Gastroesophageal sphincter (tissue), 3 donors: ENCODE data around the gene ZNF605.

Source experiments
- CTCF ChIP-seq, 4 experiments: fragments of 200-600 bp in 2 of 4; fragments of 450-650 bp in 2 of 4; sonication (generic) in 1 of 4; IDR thresholded peaks; one replicate each; pipeline ENCODE4 v1.5.1; 2017 to 2019; ENCODE audit warnings: antibody characterized with exemption in 4 of 4, mild to moderate bottlenecking in 2 of 4, moderate library complexity in 2 of 4
- EP300 ChIP-seq: sonication (generic); formaldehyde crosslinking; IDR thresholded peaks from one replicate; pipeline ENCODE4 v1.6.1; 2017; ENCODE audit warnings: antibody characterized with exemption, mild to moderate bottlenecking
- POLR2A ChIP-seq, 2 donors: fragments of 450-650 bp; IDR thresholded peaks; one replicate each; pipeline ENCODE4 v1.6.1; 2017; ENCODE audit warnings: antibody characterized with exemption in 2 of 2, mild to moderate bottlenecking in 2 of 2, moderate library complexity in 1 of 2
- POLR2AphosphoS5 ChIP-seq: sonication (generic); formaldehyde crosslinking; IDR thresholded peaks from one replicate; pipeline ENCODE4 v1.6.1; 2017; ENCODE audit warnings: antibody characterized with exemption

- TF ChIP-seq POLR2A (IDR thresholded peaks at IDR 0.05): no peak
- no peak for TF ChIP-seq CTCF (IDR thresholded peaks at IDR 0.05)
- no peak for TF ChIP-seq POLR2AphosphoS5
- TF ChIP-seq EP300: no peak
Observed at GRCh38 chr12:132941336-132941954, 14.7 kb downstream of the ZNF605 start.
